Measurements from ENCODE around the gene CRYBG1.

CRYBG1 gene

DNA sequence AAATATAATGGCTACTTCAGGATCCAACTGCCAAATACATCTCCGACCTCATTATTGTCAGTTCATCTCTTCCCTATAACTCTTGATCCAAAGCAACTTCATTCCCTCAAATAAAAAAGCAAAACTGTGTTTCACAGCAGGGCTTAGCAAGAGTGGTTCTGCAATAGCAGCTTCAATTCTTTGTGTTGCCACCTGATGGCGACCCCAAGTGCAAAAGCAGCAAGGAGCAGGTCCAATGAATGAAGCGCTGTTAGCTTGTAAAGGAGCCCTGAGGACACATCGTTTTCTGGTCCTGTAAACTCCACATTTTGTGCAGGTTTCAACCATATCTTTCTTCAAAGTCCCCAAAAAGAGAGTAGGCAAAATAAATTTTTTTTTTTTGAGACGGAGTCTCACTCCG lies 249.2 kb downstream of the CRYBG1 start:
- no peak for DNase-seq (ENCODE audit: low spot score)
- Histone ChIP-seq H3K4me3 (no peak overlapping the region), H3K27ac (no peak overlapping the region)
- TF ChIP-seq, protein P1, sequence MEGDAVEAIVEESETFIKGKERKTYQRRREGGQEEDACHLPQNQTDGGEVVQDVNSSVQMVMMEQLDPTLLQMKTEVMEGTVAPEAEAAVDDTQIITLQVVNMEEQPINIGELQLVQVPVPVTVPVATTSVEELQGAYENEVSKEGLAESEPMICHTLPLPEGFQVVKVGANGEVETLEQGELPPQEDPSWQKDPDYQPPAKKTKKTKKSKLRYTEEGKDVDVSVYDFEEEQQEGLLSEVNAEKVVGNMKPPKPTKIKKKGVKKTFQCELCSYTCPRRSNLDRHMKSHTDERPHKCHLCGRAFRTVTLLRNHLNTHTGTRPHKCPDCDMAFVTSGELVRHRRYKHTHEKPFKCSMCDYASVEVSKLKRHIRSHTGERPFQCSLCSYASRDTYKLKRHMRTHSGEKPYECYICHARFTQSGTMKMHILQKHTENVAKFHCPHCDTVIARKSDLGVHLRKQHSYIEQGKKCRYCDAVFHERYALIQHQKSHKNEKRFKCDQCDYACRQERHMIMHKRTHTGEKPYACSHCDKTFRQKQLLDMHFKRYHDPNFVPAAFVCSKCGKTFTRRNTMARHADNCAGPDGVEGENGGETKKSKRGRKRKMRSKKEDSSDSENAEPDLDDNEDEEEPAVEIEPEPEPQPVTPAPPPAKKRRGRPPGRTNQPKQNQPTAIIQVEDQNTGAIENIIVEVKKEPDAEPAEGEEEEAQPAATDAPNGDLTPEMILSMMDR (IDR thresholded peaks at IDR 0.05): no peak

DNA sequence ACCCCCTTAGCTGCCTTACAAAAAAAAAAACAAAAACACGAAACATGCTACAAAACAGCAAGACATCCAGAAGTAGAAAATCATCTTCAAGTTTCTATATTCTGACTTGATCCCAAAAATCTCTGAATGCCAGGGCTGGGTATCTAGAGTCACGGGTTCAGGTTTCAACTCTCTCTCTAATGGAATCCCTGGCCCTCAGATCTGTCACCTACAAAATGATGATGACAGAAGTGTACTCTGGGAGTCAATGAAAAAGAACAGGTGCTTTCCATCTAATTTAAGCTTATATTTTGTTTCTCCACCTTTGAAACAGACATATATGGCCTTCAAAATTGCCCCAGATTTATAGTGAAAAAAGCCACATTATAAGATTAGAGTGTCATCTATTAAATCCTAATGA lies 250.5 kb downstream of the CRYBG1 start:
- H3K4me3 ChIP-seq: no peak overlapping the region
- DNase-seq (ENCODE audit: low spot score): no peak
- no peak overlapping the region for H3K27ac ChIP-seq
- TF ChIP-seq, protein P1 (IDR thresholded peaks at IDR 0.05): no peak

DNA sequence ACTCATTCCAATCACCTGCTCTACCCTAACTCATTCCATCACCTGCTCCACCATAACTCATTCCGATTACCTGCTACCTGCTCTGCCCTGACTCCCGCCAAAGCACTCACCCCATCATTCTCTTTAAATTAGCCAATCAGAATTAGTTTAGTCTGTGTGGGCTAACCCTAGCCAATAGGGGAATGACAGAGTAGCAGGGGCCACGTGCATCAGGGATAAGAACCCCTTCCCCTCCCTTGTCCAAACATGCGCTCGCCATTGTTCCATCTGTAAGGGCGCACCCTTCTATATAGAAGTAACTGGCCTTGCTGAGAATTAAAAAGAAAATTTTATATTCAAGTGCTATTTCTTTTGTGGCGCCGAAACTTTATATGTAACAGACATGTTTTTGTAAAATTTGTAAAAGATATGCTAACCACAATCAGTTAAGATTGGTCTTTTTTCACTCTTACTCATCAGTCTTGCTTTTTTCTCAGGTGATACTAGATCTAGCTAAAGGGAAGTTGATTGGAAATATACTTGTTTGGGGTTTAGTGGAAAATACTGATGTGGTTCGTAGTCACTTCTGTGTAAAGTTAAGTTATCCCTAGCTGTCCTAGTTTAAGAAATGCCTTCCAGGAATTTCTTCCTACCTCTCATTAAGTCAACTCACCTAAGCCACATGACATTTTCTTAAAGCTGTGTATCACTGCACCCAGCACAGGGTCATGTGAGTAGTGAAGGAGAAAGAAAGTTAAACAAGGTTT lies 252.3 kb downstream of the CRYBG1 start:
- DNase-seq (ENCODE audit: low spot score): no peak
- TF ChIP-seq, protein P1 (IDR thresholded peaks at IDR 0.05): no peak
- H3K4me3 ChIP-seq: no peak overlapping the region
- no peak overlapping the region for H3K27ac ChIP-seq

DNA sequence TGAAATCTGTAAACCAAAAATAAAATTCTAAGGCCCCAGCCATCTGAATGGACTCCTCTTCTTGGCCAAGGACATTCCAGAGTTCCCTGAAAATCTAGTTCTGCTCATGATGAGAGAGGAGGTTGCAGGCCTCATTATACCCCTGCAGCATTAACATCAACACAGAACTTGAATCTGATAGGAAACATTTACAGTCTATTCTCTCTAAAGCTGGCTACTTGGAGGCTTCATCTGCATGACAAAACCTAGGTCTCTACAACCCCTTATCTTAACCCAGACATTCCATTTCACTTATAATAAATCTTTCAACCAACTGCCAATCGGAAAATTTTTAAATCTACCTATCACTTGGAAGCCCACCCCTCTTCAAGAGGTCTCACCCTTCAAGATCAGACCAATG lies 253.1 kb downstream of the CRYBG1 start:
- TF ChIP-seq, protein P1 (IDR thresholded peaks at IDR 0.05): no peak
- no peak overlapping the region for H3K4me3 ChIP-seq
- no peak overlapping the region for H3K27ac ChIP-seq
- DNase-seq (ENCODE audit: low spot score): no peak

DNA sequence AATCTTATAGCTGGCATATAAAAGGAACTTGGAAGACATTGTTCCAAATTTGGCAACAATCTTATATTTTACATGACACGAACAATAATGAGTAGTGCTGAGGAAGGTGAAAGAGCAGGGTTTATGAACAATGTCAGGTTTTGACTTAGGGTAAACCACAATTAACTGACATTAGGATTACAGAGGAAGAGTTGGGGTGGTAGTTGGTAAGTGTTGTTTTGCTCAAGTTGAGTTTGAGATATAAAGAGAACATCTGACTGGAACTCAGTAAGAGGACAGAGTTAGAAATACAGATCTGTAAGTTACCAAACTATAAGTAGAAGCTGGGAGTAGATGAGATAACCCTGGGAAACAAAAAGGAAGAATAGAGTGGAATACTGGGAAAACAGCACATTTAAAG lies 253.6 kb downstream of the CRYBG1 start:
- Histone ChIP-seq H3K27ac (no peak overlapping the region), H3K4me3 (no peak overlapping the region)
- DNase-seq (ENCODE audit: low spot score): no peak
- TF ChIP-seq, protein P1 (IDR thresholded peaks at IDR 0.05): no peak

DNA sequence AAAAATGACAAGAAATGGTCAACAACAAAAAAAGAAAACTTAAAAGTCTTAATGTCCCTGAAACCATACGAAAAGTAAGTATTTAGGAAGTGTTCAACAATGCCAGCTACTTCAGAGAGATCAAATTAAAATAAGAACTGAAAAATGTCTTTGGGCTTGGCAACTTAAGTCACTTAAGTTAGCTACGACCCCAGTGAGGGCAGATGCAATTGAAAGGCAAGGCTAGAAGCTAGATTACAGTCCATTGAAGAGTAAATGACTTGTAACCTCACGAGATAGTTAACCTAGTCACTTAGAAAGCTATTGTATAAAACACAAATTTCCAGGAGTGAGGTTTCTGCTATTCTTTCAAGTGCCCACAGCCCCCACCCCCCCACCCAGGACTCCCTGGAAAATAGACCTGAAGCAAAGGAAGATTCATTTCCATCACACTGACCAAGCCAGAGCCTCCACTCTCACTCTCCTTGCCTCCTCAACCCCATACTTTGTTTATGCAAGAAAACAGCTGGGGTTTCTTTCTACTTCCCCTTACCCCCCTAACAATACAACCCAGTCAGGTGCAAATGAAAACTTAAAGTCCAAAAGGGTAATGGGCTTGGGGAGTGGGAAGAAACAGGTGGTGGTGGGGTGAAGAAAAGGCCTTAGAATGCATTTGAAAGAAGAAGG lies 254.2 kb downstream of the CRYBG1 start:
- Histone ChIP-seq H3K4me3 (no peak overlapping the region), H3K27ac (no peak overlapping the region)
- no peak for DNase-seq (ENCODE audit: low spot score)
- TF ChIP-seq, protein P1 (IDR thresholded peaks at IDR 0.05): no peak

DNA sequence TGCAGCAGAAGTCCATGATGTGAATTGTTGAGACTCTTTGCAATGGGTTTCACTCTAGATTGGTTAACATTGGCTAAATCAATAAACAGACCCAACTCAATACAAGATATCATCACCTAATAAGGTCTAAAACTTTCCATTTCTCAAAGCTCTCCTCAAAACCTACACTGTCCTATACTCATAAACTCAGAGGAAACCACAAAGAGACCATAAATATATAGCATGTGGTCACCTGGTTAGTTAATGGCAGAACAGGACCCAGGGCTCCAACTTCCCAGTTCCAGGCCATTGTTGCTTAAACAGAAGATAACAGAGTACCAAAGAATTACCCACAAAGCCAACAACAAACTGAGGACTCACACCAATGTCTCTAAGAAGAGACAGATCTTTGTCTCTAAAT lies 256.8 kb downstream of the CRYBG1 start:
- TF ChIP-seq, protein P1 (IDR thresholded peaks at IDR 0.05): no peak
- H3K4me3 ChIP-seq: no peak overlapping the region
- no peak for DNase-seq (ENCODE audit: low spot score)

More for the DNA sequence above, 256.8 kb downstream of the CRYBG1 start:
- no peak overlapping the region for H3K27ac ChIP-seq

All from coronary artery (tissue), 2 donors.